ENCODE results near the gene HSD17B1. TPM values are rescaled to one million over a fixed set of nuclear protein-coding genes. Genes with fewer than 3 reads are reported as not detected.
"Not testable (repeated sequence)": the region's sequence is repeated elsewhere in the genome, so short reads cannot be mapped to it uniquely, and the experiment has no call there.

HSD17B1 gene
- total RNA-seq, 1 donor from 2014 or later: 0.79 TPM

DNA sequence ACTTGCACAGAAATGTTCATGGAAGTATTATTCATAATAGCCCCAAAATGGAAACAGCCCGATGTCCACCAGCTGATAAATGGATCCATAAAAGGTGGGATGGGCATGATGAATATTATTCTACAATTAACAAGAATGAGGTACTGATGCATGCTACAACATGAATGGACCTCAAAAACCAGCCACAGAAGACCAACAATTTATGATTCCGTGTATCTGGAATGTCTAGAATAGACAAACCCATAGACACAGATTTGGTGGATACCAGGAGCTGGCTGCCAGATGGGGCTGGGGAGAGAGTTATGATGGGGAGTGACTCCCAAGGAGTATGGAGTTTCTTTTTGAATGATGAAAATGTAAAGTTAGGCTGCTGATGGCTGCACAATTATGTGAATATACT, 27.5 kb upstream of the HSD17B1 start:
- DNase-seq (ENCODE audit: low read depth, low spot score): no peak

DNA sequence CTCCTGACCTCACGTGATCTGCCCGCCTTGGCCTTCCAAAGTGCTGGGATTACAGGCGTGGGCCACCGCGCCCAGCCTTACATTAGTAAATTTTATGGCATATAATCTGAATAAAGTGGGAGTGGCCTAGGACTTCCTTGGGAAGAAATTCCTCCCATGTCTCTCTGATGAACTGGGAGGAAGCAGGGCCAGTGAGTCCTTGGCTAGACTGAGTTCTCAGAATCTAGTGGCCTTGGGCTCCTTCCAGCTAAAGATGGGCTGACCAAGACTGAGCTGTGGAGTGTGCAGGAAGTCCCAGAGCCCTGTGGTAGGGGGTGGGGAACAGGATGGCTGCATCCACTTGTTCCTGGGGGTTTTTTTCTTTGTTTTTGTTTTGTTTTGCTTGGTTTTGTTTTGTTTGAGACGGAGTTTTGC, 26.7 kb upstream of the HSD17B1 start:
- no peak for DNase-seq (ENCODE audit: low read depth, low spot score)

DNA sequence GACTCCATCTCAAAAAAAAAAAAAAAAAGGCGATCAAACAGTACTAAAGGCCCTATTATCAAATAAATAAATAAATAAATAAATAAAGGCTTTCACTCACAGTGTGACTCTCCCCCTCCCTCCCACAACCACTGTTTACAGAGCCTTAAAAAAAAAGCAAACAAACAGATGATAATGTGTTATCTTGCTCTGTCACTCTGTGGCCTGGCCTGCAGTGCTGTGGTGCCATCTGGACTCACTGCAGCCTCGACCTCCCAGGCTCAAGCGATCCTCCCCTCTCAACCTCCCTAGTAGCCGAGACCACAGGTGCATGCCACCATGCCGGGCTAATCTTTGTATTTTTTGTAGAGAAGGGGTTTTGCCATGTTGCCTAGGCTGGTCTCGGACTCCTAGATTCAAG, 24.8 kb upstream of the HSD17B1 start:
- no peak for DNase-seq (ENCODE audit: low read depth, low spot score)

DNA sequence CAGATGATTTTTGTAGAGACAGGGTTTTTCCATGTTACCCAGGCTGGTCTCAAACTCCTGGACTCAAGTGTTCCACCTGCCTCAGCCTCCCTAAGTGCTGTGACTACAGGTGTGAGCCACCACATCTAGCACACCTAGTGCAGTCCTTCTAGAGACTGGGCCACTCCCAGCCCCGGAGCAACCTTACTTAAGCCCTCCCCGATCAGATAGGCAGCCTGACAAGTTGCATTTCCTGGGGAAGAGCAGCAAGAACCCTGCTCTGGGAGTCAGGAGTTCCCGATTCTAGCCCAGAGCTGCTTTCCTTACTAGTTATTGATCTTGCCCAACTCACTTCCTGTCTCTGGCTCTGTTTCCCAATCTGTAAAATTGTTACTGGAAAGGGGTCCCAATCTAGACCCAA, 23.7 kb upstream of the HSD17B1 start:
- DNase-seq (ENCODE audit: low read depth, low spot score): no peak

DNA sequence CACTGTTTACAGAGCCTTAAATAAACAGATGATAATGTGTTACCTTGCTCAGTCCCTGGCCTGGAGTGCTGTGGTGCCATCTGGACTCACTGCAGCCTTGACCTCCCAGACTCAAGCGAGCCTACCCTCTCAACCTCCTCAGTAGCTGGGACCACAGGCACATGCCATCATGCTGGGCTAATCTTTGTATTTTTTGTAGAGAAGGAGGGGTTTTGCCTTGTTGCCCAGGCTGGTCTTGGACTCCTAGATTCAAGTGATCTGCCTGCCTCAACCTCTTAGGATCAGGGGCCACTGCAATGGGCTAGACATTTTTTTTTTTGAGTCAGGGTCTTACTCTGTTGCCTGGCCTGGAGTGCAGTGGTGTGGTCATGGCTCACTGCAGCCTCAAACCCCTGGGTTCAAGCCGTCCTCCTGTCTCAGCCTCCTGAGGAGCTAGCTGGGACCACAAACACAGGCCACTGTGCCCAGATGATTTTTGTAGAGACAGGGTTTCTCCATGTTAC, 21.7 kb upstream of the HSD17B1 start:
- DNase-seq (ENCODE audit: low read depth, low spot score): no peak

DNA sequence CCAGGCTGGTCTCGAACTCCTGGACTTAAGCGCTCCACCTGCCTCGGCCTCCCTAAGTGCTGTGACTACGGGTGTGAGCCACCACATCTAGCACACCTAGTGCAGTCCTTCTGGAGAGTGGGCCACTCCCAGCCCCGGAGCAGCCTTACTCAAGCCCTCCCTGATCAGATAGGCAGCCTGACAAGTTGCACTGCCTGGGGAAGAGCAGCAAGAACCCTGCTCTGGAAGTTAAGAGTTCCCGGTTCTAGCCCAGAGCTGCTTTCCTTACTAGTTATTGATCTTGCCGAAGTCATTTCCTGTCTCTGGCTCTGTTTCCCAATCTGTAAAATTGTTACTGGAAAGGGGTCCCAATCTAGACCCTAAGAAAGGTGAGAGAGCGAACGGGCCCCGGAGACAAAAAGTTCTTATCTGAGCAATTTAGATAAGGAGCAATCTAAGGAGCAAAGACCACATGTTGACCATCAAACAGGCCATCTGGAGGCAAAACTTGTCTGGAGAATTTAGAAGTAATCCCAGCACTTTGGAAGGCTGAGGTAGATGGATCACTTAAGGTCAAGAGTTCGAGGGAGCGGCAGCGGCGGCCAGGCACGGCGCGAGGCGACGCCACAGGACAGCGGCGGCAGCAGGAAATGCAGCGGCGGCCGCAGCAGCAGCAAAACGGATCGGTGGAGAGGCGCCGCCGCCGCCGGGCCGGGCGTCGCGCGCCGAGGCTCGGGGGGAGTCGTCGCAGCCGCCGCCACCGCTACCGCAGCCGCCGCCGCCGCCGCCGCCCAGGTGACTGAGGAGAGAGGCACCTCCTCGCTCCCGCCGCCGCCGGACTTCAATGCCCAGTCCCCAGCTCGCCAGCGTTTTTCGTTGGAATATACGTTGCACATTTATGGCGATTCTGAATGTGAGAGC, 21.0 kb upstream of the HSD17B1 start:
- no peak for DNase-seq (ENCODE audit: low read depth, low spot score)

DNA sequence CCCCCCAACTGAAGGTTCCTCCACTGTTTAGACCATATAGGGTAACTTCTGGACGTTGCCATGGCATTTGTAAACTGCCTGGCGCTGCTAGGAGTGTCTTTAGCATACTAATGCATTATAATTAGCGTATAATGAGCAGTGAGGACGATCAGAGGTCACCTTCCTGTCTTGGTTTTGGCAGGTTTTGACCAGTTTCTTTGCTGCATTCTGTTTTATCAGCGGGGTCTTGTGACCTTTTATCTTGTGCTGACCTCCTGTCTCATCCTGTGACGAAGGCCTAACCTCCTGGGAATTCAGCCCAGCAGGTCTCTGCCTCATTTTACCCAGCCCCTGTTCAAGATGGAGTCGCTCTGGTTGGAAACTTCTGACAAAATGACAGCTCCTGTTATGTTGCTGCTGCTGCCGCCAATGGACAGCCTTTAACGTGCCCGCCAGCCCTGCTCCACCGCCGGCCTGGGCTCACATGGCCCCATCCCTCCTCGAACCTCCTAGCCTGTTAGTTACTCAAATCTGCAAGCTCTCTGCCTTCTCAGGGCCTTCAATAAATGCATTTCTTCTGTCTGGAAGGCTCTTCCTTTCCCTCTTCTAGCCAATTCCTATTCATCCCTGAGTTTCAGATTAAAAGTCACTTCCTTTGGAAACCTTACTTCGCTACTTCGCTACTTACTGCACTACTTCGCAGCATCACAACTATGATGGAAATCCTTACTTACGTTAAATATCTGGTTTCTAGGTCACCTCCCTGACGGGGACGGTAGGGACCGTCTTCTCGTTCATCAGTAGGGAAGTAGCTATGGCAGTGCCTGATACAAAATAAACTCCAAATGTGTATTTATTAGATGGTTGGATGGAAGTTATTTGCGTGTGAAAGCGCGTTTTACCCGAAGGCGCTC, 17.3 kb upstream of the HSD17B1 start:
- DNase-seq (ENCODE audit: low read depth, low spot score): no peak

DNA sequence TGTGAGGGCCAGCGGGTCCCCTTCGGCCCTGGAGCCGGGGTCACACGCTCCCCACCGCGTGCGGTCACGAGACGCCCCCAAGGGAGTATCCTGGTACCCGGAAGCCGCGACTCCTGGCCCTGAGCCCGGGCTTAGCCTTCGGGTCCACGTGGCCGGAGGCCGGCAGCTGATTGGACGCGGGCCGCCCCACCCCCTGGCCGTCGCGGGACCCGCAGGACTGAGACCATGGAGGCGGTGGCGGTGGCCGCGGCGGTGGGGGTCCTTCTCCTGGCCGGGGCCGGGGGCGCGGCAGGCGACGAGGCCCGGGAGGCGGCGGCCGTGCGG, 16.7 kb upstream of the HSD17B1 start, which contains the start of gene NAGLU:
TSS of gene NAGLU (plus strand) at position 194 of the 324 bp plus-strand sequence. CDS start at position 226, 32 bp downstream.
- DNase-seq (ENCODE audit: low read depth, low spot score): peak; percentile 58

DNA sequence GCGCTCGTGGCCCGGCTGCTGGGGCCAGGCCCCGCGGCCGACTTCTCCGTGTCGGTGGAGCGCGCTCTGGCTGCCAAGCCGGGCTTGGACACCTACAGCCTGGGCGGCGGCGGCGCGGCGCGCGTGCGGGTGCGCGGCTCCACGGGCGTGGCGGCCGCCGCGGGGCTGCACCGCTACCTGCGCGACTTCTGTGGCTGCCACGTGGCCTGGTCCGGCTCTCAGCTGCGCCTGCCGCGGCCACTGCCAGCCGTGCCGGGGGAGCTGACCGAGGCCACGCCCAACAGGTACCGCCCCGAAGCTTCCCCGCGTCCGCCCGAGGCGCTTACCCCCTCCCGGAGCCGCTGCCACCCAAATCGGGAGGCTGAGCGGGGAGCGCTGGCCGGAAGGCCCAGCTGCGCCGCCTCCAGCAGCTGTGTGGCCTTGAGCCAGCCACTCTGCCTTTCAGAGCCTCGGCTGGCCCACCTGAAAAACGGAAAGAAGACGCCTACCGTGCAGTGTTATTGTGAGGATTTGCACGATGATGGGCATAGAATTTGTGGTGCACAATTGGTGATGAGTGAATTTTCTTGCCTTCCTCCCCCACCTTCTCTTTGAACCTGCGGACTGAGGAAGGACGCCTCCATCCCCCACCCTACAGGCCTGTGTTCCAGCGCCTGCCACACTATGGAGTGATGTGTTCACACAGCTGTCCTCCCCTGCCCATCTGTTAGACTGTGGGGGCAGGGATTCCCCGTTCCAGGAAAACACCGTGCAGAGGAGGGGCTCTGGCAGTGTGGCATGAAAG, 16.2 kb upstream of the HSD17B1 start:
- no peak for DNase-seq (ENCODE audit: low read depth, low spot score)

DNA sequence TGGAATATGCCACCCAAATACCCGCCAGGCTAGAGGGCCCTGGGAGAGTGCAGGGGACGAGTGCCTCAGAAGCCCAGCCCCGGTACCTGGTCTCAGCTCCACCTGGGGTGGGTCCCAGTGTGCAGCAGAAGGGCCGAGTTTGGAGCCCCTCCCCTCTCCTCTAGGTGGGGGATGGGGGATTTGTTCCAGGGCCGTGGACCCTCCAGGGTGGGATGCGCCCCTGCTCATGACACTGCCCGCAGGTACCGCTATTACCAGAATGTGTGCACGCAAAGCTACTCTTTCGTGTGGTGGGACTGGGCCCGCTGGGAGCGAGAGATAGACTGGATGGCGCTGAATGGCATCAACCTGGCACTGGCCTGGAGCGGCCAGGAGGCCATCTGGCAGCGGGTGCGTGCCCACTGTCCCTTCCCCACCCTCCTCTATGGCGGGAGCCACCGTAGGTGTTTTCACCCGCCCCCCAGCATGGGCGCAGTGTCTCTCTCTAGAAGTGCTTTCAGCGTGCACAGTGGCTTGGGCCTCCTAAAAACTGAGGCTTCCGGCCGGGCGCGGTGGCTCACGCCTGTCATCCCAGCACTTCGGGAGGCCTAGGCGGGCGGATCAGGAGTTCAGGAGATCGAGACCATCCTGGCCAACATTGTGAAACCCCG, 15.4 kb upstream of the HSD17B1 start:
- DNase-seq (ENCODE audit: low read depth, low spot score): no peak

DNA sequence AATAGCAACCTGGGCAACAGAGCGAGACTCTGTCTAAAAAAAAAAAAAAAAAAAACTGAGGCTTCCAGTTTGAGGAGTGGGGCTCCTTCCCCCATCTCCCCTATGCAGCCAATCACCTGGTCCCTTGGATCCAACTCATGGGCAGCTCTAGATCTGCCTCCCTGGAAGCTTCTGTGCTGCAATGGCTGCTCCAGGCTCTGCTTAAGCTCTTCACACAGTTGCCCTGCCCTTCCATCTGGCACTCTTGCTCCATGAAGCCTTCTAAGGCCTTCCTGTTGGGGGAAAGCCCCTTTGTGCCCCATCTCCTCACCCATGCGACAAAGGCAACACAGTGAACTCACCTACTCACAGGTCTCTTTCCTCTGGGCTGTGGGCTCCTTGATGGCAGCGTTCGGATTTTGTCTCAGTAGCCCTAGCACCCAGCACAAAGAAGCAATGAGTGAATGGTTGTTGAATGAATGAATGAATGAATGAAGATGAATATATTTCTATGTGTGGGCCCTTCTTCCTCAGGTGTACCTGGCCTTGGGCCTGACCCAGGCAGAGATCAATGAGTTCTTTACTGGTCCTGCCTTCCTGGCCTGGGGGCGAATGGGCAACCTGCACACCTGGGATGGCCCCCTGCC, 14.8 kb upstream of the HSD17B1 start:
- DNase-seq (ENCODE audit: low read depth, low spot score): no peak

DNA sequence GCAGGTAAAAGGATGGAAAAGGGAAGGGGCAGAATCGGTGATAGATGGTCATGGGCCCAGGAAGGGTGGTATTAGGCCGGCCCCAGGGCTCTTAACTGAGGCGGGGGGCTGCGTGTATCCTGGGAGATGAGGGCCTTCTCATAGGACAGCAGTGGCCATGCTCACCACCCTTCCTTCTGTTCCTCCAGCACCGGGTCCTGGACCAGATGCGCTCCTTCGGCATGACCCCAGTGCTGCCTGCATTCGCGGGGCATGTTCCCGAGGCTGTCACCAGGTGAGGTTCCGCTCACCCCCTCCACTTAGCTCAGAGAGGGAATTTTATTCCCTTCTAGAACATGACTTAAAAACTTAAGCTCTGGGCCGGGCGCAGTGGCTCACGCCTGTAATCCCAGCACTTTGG, 14.2 kb upstream of the HSD17B1 start:
- no peak for DNase-seq (ENCODE audit: low read depth, low spot score)

DNA sequence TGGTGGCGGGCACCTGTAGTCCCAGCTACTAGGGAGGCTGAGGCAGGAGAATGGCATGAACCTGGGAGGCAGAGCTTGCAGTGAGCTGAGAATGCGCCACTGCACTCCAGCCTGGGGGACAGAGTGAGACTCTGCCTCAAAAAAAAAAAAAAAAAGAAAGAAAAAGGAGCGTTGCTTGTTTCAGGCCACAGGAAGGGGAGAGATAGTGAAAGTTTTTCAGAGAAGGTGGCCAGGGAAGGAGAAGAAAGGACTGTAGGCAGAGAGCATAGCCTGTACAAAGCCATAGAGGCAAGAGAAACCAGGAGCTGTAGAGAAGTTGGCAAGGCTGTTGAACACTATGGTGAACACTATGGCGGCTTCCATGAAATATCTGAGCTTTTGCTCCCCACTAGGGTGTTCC, 12.2 kb upstream of the HSD17B1 start:
- not testable (repeated sequence) for DNase-seq (ENCODE audit: low read depth, low spot score)

DNA sequence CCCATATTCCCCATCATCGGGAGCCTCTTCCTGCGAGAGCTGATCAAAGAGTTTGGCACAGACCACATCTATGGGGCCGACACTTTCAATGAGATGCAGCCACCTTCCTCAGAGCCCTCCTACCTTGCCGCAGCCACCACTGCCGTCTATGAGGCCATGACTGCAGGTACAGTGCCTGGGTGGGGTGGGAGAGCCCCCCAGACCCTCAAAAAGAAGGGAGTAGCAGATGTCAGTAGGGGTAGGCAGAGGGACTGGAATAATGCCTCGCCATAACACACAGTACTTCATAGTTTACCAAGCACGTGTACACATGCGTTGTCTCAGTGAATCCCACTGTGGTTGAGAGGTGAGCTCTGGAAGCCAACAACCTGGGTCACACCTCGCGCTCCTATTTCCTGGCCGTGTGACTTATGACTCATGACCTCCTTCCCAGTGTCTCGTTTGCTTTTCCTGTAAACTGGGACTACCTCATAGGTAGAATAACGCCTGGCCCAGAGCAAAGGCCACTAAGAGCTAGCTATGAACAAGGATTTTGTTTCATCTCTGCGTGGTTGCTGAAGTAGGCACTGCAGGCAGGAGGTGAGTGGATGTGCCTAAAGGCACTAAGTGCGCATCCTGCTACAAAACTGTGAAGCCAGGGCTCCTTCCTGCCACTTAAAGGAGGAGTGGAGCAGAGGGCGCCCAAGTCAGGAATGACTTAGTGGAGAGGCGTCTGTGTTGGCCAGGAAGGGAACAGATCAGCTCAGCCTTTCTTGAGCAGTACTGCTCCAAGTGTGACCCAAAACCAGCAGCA, 11.5 kb upstream of the HSD17B1 start:
- DNase-seq (ENCODE audit: low read depth, low spot score): no peak

DNA sequence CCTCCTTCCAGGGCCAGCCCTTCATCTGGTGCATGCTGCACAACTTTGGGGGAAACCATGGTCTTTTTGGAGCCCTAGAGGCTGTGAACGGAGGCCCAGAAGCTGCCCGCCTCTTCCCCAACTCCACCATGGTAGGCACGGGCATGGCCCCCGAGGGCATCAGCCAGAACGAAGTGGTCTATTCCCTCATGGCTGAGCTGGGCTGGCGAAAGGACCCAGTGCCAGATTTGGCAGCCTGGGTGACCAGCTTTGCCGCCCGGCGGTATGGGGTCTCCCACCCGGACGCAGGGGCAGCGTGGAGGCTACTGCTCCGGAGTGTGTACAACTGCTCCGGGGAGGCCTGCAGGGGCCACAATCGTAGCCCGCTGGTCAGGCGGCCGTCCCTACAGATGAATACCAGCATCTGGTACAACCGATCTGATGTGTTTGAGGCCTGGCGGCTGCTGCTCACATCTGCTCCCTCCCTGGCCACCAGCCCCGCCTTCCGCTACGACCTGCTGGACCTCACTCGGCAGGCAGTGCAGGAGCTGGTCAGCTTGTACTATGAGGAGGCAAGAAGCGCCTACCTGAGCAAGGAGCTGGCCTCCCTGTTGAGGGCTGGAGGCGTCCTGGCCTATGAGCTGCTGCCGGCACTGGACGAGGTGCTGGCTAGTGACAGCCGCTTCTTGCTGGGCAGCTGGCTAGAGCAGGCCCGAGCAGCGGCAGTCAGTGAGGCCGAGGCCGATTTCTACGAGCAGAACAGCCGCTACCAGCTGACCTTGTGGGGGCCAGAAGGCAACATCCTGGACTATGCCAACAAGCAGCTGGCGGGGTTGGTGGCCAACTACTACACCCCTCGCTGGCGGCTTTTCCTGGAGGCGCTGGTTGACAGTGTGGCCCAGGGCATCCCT, 9.3 kb upstream of the HSD17B1 start:
- no peak for DNase-seq (ENCODE audit: low read depth, low spot score)

DNA sequence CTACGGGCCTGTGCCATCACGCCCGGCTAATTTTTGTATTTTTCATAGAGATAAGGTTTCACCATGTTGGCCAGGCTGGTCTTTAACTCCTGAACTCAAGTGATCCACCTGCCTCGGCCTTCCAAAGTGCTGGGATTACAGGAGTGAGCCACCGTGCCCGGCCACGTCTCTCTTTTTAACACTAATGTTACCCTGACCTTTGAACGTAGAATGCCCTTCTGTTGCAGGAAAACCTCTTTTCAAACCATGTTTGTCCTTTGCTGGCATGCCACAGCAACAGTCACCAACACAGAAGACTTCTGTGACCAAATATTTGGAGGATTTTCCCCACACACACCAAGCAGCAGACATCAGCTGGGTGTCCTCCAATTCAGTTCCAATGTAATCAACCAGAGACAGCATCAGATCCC, 7.8 kb upstream of the HSD17B1 start:
- DNase-seq (ENCODE audit: low read depth, low spot score): no peak

DNA sequence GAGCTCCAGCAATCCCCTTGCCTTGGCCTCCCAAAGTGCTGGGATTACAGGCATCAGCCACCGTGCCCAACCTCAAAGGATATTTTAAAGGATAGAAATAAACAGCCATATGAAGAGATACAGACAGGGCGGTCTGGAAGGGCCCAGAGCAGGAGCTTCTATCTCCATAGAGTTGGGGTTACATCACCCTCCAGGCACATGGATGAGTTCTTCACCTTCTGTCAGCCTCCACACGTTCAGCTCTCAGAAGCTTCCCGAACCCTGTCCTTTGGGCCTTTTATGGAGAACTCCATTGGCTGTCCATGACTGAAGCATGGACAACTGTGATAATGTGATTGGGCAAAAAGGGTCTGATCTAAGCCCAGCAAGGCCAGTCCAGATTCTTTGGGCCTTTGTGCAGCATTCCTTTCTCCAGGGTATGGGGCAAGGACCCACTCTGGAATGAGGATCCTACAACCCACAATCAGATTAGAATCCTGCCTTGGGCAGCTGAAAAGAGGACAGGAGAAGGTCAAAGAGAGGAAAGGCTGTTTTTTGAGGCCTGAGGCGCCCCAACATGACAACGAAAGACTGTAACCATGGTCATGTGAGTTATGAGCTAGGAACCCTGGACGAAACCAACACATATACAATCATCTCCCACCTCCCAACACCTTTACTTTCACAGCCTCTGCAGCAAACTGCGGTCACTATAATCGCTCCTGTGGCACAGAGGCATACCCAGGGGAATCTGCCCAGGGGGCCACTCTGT, 6.8 kb upstream of the HSD17B1 start:
- not testable (repeated sequence) for DNase-seq (ENCODE audit: low read depth, low spot score)

DNA sequence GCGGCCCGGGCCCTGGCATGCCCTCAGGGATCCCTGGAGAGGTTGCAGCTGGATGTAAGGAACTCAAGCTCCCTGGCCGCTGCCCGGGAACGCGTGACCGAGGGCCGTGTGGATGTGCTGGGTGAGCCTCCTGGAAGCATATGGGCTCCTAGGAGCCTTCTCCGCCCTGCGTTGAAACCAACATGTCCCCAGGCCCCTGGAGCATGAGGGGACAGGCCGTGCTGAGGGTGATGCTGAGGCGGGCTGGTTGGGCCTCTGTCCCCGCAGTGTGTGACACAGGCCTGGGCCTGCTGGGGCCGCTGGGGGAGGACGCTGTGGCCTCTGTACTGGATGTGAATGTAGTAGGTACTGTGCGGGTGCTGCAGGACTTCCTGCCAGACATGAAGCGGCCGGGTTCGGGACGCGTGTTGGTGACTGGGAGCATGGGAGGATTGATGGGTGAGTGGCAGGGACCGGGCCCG, 5.7 kb upstream of the HSD17B1 start:
- DNase-seq (ENCODE audit: low read depth, low spot score): no peak
